Dermis blood vessel endothelial cell (primary cell): ENCODE measurements around the gene TIMM10. TPM values are rescaled to one million over a fixed set of nuclear protein-coding genes. Genes with fewer than 3 reads are reported as not detected.
"Not testable (repeated sequence)": the region's sequence is repeated elsewhere in the genome, so short reads cannot be mapped to it uniquely, and the experiment has no call there.

Experiments
- DNase-seq: peaks from one replicate; pipeline ENCODE4 v3.0.0; 2010
- total RNA-seq: library from RNA; depleted of rRNA; stranded (reverse); fragments of >200 nt; gene quantifications from 2 replicates; pipeline ENCODE4 v1.2.3, GENCODE V29; 2014

TIMM10 gene
- total RNA-seq, 1 donor from 2014 or later: 39.8 TPM

GRCh38 chr11:57541169-57541568 lies 10.6 kb upstream of the TIMM10 start:
- no peak for DNase-seq

- DNase-seq: no peak
Observed at GRCh38 chr11:57539342-57539741, 8.8 kb upstream of the TIMM10 start.

GRCh38 chr11:57536947-57537619 lies 6.5 kb upstream of the TIMM10 start, which contains the start of gene SMTNL1:
SMTNL1 (plus strand) TSS chr11:57537595; CDS start chr11:57542643, 5,048 bp downstream.
- DNase-seq: no peak

- DNase-seq: not testable (repeated sequence)
Observed at GRCh38 chr11:57534449-57534848, 3.9 kb upstream of the TIMM10 start.

GRCh38 chr11:57530215-57530595 lies 349 bp downstream of the TIMM10 start:
- DNase-seq: no peak

- DNase-seq: no peak
Observed at GRCh38 chr11:57529012-57529411, 1.5 kb downstream of the TIMM10 start.

GRCh38 chr11:57527056-57527631 lies 3.4 kb downstream of the TIMM10 start:
- peak; percentile 82 for DNase-seq

GRCh38 chr11:57523419-57523818 lies 7.1 kb downstream of the TIMM10 start:
- DNase-seq: no peak

GRCh38 chr11:57521116-57521515 lies 9.4 kb downstream of the TIMM10 start:
- DNase-seq: no peak

- no peak for DNase-seq
Observed at GRCh38 chr11:57516061-57516443, 14.5 kb downstream of the TIMM10 start.

GRCh38 chr11:57515332-57516060 lies 15.1 kb downstream of the TIMM10 start, which contains the start of gene SLC43A1:
SLC43A1 (minus strand) TSS chr11:57515702; CDS start chr11:57514111, 1,591 bp downstream.
- peak; percentile 62 for DNase-seq

GRCh38 chr11:57514538-57515331 lies 15.8 kb downstream of the TIMM10 start:
- peak; percentile 33 for DNase-seq

- peak; percentile 51 for DNase-seq
Observed at GRCh38 chr11:57513911-57514537, 16.5 kb downstream of the TIMM10 start.

GRCh38 chr11:57513452-57513795 lies 17.1 kb downstream of the TIMM10 start:
- DNase-seq: no peak

- no peak for DNase-seq
Observed at GRCh38 chr11:57512646-57513451, 17.7 kb downstream of the TIMM10 start.

- no peak for DNase-seq
Observed at GRCh38 chr11:57511741-57512430, 18.7 kb downstream of the TIMM10 start.

GRCh38 chr11:57508341-57509170 lies 22.0 kb downstream of the TIMM10 start:
- DNase-seq: no peak

- DNase-seq: no peak
Observed at GRCh38 chr11:57506522-57506921, 24.0 kb downstream of the TIMM10 start.

- no peak for DNase-seq
Observed at GRCh38 chr11:57504511-57504910, 26.0 kb downstream of the TIMM10 start.

- DNase-seq: no peak
Observed at GRCh38 chr11:57502870-57503269, 27.7 kb downstream of the TIMM10 start.
